ENCODE measurements around the gene ABCC1. TPM values are rescaled to one million over a fixed set of nuclear protein-coding genes. Genes with fewer than 3 reads are reported as not detected.
"Not testable (repeated sequence)": the region's sequence is repeated elsewhere in the genome, so short reads cannot be mapped to it uniquely, and the experiment has no call there.

Gene ABCC1
- 14.6 and 15.5 TPM in 2 replicates for total RNA-seq (2014; rRNA removed; shearing (Covaris generic))

GRCh38 chr16:15949210-15950160, at the start of gene ABCC1:
Gene ABCC1 (plus strand): TSS chr16:15949616. CDS start chr16:15949752, 136 bp downstream.
- no peak for DNase-seq (ENCODE audit: low spot score)

- DNase-seq (ENCODE audit: low spot score): no peak
These were observed 49.1 kb upstream of the ABCC1 start for GRCh38 chr16:15900357-15900756.

- DNase-seq (ENCODE audit: low spot score): no peak
These were observed 48.4 kb upstream of the ABCC1 start for GRCh38 chr16:15900901-15901500.

- no peak for DNase-seq (ENCODE audit: low spot score)
These were observed 45.5 kb upstream of the ABCC1 start for GRCh38 chr16:15903960-15904359.

GRCh38 chr16:15906439-15906838, 43.0 kb upstream of the ABCC1 start:
- no peak for DNase-seq (ENCODE audit: low spot score)

- peak; percentile 80 for DNase-seq (ENCODE audit: low spot score)
These were observed 41.4 kb upstream of the ABCC1 start for GRCh38 chr16:15907863-15908478.

GRCh38 chr16:15911198-15911597, 38.2 kb upstream of the ABCC1 start:
- DNase-seq (ENCODE audit: low spot score): no peak

GRCh38 chr16:15913046-15913698, 36.2 kb upstream of the ABCC1 start:
- no peak for DNase-seq (ENCODE audit: low spot score)

GRCh38 chr16:15915555-15916081, 33.8 kb upstream of the ABCC1 start:
- no peak for DNase-seq (ENCODE audit: low spot score)

GRCh38 chr16:15916323-15916722, 33.1 kb upstream of the ABCC1 start:
- no peak for DNase-seq (ENCODE audit: low spot score)

GRCh38 chr16:15918314-15918713, 31.1 kb upstream of the ABCC1 start:
- DNase-seq (ENCODE audit: low spot score): not testable (repeated sequence)

GRCh38 chr16:15919331-15919730, 30.1 kb upstream of the ABCC1 start:
- no peak for DNase-seq (ENCODE audit: low spot score)

- no peak for DNase-seq (ENCODE audit: low spot score)
These were observed 24.4 kb upstream of the ABCC1 start for GRCh38 chr16:15924996-15925395.

- DNase-seq (ENCODE audit: low spot score): no peak
These were observed 23.8 kb upstream of the ABCC1 start for GRCh38 chr16:15925631-15926030.

- no peak for DNase-seq (ENCODE audit: low spot score)
These were observed 20.9 kb upstream of the ABCC1 start for GRCh38 chr16:15928261-15929104.

GRCh38 chr16:15932939-15933338, 16.5 kb upstream of the ABCC1 start:
- no peak for DNase-seq (ENCODE audit: low spot score)

- DNase-seq (ENCODE audit: low spot score): no peak
These were observed 15.6 kb upstream of the ABCC1 start for GRCh38 chr16:15933781-15934180.

- no peak for DNase-seq (ENCODE audit: low spot score)
These were observed 14.4 kb upstream of the ABCC1 start for GRCh38 chr16:15934991-15935390.

- not testable (repeated sequence) for DNase-seq (ENCODE audit: low spot score)
These were observed 12.6 kb upstream of the ABCC1 start for GRCh38 chr16:15936809-15937208.

- DNase-seq (ENCODE audit: low spot score): no peak
These were observed 6.3 kb upstream of the ABCC1 start for GRCh38 chr16:15942931-15943690.

Data from A172 (cell line).